DMS53 treated with DMSO at 0.1 percent for 48 hours (cell line): Measurements from ENCODE around the gene INPP5D.

Experiments
- DNase-seq: peaks from one replicate; lab custom pipeline; 2025; ENCODE audit not compliant: unreplicated experiment; lab: John Stamatoyannopoulos, UW

INPP5D gene

DNA sequence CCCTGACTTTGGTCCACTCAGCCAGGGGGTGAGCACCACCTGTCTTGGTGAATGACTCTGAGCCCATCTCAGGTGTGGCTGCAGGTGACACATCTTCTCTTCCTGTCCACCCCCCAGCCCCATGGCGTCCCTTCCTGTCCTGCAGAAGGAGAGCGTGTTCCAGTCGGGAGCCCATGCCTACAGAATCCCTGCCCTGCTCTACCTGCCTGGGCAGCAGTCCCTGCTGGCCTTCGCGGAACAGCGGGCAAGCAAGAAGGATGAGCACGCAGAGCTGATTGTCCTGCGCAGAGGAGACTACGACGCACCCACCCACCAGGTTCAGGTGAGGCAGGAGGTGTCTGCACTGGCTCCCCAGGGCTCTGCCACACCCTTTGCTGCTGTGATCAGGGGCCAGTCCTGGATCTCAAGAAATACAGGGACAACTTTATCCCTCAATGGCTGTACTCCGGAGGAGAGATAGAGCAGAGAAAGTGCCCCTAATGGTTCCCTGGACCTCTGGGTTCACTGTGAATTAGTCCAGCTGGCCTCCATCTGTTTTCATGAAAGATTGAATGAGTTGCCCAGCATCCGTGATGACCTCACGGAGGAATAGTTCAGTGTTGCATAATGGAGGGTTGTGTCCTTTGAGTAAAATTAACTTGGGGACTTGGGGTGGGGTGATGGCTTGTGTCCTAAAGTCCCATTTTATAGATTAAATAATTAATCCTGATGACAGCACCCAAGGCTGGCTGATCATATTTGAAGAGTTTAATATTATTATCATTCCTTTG lies 27.4 kb upstream of the INPP5D start, which contains the start of gene NEU2:
TSS of gene NEU2 (plus strand) at position 122 of the 770 bp plus-strand sequence. CDS start at position 122, 0 bp downstream.
- DNase-seq, result no peak

DNA sequence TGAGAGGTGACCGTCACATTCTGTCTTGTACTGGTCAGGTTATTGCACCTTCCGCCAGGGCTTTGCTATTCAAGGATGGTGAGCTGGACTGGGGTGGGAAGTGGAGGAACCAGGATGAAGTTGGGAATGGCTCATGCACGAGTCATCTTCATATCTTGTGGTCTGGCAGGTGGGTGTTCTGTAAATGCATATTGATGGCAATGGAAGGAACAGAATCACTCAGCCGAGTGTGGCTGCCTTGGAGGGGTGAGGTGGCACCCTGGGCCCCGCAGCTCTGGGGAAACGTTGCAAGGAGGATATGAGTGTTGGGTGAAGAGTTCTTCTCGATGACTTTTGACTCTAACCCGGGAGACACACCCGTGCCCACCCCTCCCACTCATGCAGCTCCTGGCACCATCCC lies 26.5 kb upstream of the INPP5D start:
- no peak for DNase-seq

GRCh38 chr2:233034091-233034882 lies 25.9 kb upstream of the INPP5D start:
- no peak for DNase-seq

GRCh38 chr2:233035426-233036161 lies 24.5 kb upstream of the INPP5D start:
- DNase-seq, result no peak

GRCh38 chr2:233036162-233036838 lies 23.8 kb upstream of the INPP5D start:
- DNase-seq, result no peak

DNA sequence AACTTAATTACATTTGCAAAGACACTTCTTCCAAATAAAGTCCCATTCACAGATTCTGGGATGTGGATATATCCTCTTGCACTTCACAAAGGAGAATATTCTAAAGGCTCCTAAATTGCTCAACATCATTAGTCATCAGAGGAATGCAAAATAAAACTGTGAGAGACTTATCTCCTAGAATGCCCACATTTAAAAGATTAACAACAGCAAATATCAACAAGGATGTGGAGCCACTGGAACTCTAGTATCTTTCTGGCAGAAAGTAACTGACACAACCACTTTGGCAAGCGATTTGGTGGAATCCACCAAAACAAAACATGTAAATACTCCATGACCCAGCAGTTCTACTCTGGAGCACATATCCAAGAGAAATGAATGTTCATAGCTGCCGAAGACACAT lies 23.1 kb upstream of the INPP5D start:
- DNase-seq, result no peak

DNA sequence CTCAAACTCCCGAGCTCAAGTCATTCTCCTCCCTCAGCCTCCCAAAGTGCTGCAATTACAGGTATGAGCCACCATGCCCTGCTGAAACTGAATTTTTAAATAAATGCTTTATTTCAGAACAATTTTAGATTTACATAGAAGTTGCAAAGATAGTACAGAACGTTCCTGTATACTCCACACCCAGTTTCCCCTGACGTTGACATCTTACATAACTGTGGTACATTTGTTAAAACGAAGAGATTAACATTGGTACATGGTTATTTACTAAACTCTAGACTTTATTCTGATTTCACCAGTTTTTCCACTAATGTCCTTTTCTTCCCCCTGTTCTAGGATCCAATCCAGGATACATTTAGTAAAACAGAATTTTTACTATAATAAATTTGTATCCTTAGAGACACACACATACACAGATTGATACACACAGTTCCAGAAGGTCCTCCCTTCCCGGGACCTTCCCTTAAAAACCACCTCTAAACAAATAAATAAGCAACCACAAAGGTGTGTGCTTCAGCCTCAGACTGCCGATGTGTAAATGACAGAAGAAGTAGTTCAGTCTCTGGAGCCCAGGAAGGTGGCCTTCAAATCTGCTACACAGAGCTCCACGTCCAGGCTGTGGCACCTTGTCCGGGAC lies 20.8 kb upstream of the INPP5D start:
- no peak for DNase-seq

- DNase-seq, result no peak
Observed at GRCh38 chr2:233039846-233040530, 20.2 kb upstream of the INPP5D start.

GRCh38 chr2:233040571-233040970 lies 19.6 kb upstream of the INPP5D start:
- no peak for DNase-seq

DNA sequence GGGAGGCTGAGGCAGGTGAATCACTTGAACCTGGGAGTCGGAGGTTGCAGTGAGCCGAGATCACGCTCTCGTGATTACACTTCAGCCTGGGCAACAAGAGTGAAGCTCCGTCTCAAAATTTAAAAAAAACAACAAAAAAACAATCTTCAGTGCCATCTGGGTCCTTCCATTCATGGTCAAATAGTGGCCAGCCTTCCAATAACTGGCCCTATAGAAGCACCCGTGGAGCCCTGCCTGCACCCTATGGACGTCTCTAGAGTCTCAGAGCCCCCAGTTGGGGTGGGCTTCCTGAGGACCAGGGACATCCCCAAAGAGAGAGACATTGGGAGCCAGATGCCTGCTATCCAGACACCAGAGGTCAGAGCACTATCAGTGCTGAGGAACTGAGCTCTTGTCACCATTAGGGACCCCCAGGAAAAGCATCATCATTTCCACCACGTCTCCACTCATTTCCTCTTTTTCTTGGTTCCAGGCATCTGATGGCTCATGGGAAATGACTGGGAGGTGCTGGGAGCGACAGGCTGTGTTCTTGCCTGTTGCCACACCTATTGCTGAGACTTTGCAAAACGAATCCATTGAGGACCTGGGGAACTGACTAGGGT lies 18.3 kb upstream of the INPP5D start:
- DNase-seq, result no peak

DNA sequence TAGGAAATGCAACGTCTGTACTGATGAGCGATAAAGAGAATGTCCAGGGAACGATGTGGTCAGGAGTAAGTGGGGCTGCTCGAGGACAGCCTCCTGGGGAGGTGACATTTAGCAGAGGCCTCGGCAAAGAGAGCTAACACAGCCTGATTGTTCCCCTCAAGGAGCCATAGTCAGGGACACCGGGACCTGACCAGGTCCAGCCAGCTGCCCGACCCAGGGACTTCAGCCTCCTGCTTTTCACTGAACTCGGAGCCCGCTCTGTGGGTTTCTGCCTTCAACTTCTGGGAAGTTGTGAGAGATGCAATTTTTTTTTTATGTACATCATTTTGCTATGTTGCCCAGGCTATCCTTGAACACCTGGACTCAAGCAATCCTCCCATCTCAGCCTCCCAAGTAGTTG lies 17.6 kb upstream of the INPP5D start:
- no peak for DNase-seq

DNA sequence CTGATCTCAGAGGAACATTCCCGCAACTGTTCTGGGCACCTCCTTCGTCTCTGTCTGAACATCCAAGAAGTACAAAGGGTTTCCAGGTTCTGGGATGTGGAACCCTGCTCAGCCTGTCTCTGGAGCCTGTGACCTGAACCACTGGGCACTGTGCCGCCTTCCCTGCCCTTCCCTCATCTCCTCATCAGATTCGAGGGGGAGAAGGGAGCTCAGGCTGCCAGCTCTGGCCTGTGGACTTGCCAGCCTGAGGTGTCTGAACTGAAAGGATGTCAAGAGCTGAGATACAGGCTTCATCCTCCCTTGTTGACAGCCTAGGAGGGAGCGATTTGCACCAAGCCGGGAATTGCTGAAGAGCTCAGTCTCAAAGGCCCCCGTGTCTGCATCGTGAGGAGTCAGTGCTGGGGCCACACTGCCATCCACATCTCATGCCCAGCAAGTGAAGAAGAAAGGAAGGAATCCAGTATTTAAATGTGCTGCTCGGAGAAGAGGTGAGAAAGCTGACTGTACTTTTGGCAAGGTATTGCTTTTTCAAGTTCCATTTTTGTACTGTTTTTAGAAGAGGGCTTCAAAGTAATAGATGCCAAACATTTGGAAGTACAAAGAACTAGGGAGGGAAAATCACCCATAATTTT lies 15.1 kb upstream of the INPP5D start:
- DNase-seq, result no peak

DNA sequence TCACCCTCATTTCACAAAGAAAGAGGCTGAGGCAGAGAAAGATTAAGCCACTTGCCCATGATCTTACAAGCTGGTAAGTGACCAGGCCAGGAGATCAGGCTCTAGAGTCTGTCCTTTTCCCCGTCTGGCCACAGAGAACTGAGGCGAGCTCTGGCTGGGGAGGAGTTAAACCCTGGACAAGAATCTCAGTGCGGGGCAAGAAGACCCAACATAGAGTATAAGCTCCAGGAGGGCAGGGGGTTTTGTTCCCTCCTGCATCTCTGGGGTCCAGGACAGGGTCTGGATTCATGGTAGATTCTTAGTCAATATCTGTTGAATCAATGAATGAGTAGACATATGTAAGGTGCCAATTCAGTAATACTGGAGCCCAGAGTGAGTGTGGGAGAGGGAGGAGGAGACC lies 12.9 kb upstream of the INPP5D start:
- no peak for DNase-seq

GRCh38 chr2:233047667-233048066 lies 12.5 kb upstream of the INPP5D start:
- DNase-seq, result no peak

DNA sequence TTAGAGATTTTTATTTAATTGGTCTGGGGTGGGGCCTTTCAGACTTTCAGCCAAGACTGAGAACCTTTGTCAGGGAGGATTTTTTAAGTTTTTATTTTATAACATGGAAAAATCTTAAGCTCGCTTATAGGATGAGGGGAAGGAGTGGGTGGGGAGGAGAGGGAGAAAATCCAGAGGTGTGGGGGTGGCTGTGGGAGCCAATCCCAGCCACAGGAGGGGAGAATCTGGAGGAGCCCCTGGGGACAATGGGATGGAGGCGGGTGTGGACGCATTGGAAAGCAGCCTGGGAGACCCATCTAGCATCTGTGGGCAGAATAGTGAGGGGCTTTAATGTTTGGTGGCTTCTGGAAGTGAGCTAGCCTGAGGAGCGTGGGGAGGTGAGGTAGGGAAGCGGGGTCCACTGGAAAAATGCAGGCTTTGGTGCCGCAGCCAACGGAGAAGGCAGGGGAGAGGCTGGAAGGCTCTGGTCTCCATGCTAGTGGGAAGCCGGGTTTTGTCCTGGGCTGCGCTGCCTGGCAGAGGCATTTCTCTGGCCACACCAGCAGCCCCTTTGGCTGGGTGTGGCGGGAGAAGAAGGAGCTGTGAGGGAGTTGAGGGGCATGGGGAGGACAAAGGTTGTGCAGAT lies 11.5 kb upstream of the INPP5D start:
- DNase-seq, result no peak

DNA sequence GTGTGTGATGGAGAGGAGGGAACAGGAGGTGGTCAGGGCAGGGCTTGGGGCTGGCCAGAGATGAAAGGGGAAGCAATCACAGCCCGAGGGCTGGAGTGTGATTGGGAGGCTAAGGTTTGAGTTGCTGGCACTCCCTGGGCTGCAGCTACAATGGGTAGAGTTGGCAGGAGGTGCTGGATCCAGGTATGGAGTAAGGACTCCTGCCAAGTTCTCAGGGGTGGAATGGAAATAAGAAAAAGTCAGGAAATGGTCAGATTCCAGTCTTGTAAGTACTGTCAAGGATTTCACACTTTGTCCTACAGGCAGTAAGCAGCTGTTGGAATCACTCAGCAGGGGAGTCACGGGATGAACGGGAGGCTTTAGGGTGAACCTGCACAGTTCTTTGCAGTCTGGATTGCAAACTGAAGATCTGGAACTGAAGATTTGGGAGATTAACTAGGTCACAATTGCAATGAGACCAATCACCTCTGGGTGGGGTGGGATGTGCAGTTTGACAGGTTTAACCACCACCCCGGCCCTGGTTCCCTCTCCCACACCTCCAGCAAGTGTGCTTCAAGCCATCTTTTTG lies 10.9 kb upstream of the INPP5D start:
- DNase-seq, result no peak

DNA sequence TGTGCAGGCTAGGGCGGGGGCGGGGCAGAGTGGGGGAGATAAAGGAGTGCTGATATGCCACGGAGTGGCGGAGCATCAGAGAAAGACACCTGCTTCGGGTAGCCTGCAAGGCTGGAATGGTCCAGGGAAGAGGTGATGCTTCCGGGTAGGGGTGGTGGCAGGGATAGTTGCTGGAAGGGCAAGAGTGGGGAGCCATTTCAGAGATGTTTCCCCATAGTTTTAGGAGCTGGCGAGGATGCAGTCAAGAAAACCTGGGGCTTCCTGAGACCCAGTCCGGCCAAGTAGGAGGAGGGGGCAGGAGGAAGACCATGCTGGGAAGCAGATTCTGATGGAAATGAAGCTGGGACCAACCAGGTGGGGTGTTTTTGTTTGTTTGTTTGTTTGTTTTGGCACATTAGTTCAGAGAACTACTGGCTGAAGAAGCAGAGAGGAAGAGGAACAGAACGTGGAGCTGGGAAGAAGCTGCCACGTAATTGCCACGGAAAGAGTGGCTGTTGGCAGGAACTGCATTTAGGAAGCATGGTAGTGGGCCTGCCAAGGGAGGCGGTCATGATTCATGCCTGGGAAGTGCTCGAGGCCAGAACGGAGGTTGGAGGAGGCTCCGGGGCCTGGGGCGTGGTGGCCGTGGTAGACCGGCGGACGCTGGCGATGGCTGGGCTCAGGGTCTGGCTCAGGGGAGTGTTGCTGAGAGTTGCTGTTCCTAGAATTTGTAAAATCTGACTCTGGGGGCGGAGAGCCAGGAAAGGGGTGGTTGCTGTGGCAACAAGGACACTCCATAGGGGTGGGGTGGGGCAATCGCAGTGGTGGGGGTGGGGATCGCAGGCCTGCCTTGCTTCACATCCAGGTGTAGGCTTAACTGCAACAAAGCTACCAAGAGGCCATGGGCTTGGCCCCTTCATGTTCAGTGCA lies 8.6 kb upstream of the INPP5D start:
- DNase-seq, result no peak
